HG02884 (cell line): ENCODE measurements around the gene GTF2F1.
"Not testable (repeated sequence)": the region's sequence is repeated elsewhere in the genome, so short reads cannot be mapped to it uniquely, and the experiment has no call there.

ENCODE experiments used
- ATAC-seq: cut with Tn5 transposase; IDR thresholded peaks from one replicate; pipeline ENCODE4 v1.9.1; 2021; ENCODE audit warnings: mild to moderate bottlenecking, moderate library complexity; ENCODE audit not compliant: unreplicated experiment

Gene GTF2F1

GRCh38 chr19:6358003-6358402, 35.0 kb downstream of the GTF2F1 start:
- ATAC-seq, result no peak

- no peak for ATAC-seq
Observed at GRCh38 chr19:6357174-6357573, 35.8 kb downstream of the GTF2F1 start.

- ATAC-seq, result not testable (repeated sequence)
Observed at GRCh38 chr19:6355321-6356040, 37.5 kb downstream of the GTF2F1 start.

- ATAC-seq, result no peak
Observed at GRCh38 chr19:6354098-6354674, 38.8 kb downstream of the GTF2F1 start.

- no peak for ATAC-seq
Observed at GRCh38 chr19:6352381-6353165, 40.4 kb downstream of the GTF2F1 start.

- no peak for ATAC-seq
Observed at GRCh38 chr19:6350688-6351087, 42.3 kb downstream of the GTF2F1 start.

GRCh38 chr19:6349271-6349670, 43.7 kb downstream of the GTF2F1 start:
- ATAC-seq, result not testable (repeated sequence)

- ATAC-seq, result no peak
Observed at GRCh38 chr19:6343462-6343861, 49.5 kb downstream of the GTF2F1 start.

GRCh38 chr19:6340493-6341201, 52.3 kb downstream of the GTF2F1 start:
- no peak for ATAC-seq

- no peak for ATAC-seq
Observed at GRCh38 chr19:6334490-6335285, 58.3 kb downstream of the GTF2F1 start.

GRCh38 chr19:6333439-6333838, 59.5 kb downstream of the GTF2F1 start, which contains the start of gene ACER1:
ACER1 (minus strand) TSS chr19:6333612; CDS start chr19:6333551, 61 bp downstream.
- no peak for ATAC-seq
